ENCODE data around the gene TTC7B.

- no peak for TF ChIP-seq CTCF (IDR thresholded peaks at IDR 0.05; ENCODE audit: poor library complexity, severe bottlenecking)
- no peak for TF ChIP-seq REST (IDR thresholded peaks at IDR 0.05; ENCODE audit: borderline replicate concordance)
- TF ChIP-seq EZH2 (IDR thresholded peaks at IDR 0.05; ENCODE audit: borderline replicate concordance, insufficient read depth, low read length, poor library complexity, severe bottlenecking) = no peak
- no peak for TF ChIP-seq POLR2AphosphoS5 (IDR thresholded peaks at IDR 0.05)
- no peak for TF ChIP-seq RAD21 (conservative IDR thresholded peaks at IDR 0.05)
- no peak for TF ChIP-seq TAF1 (IDR thresholded peaks at IDR 0.05; ENCODE audit: low read depth)
- no peak for TF ChIP-seq EP300 (conservative IDR thresholded peaks at IDR 0.05; ENCODE audit: poor library complexity, severe bottlenecking)
- TF ChIP-seq MXI1 (conservative IDR thresholded peaks at IDR 0.05; ENCODE audit: poor library complexity, severe bottlenecking) = no peak
Measured at GRCh38 chr14:90552465-90553297, 263.5 kb downstream of the TTC7B start.
